Heart left ventricle (tissue), 16 donors: ENCODE data around the gene SLC2A4. TPM values are rescaled to one million over a fixed set of nuclear protein-coding genes. Genes with fewer than 3 reads are reported as not detected.
A peak's percentile ranks its signal among the peaks of the same experiment; 100 is the strongest.

Experiments used
- ATAC-seq, 4 donors: fragments of 200-7000 bp; cut with Tn5 transposase; one replicate each; pipeline ENCODE4 v1.9.1; 2020 to 2022; ENCODE audit warnings: moderate library complexity in 4 of 4, mild to moderate bottlenecking in 3 of 4, moderate number of reproducible peaks in 1 of 4
- DNase-seq, 5 donors: peaks; one replicate each; pipeline ENCODE4 v3.0.0-alpha.2; 2020
- H3K27ac ChIP-seq, 12 donors: fragments of 200-600 bp; sonication (generic) in 4 of 12; one replicate each; pipeline versions ENCODE4 v1.5.0 to v1.8.0; 2016 to 2022; ENCODE audit warnings: mild to moderate bottlenecking in 2 of 12
- H3K27me3 ChIP-seq, 9 donors: fragments of 200-600 bp; sonication (generic) in 2 of 9; one replicate each; pipeline versions ENCODE4 v1.5.1 to v1.8.0; 2016 to 2022; ENCODE audit warnings: mild to moderate bottlenecking in 3 of 9
- H3K36me3 ChIP-seq, 9 donors: fragments of 200-600 bp; sonication (generic) in 2 of 9; one replicate each; pipeline versions ENCODE4 v1.5.0 to v1.8.0; 2018 to 2022; ENCODE audit warnings: mild to moderate bottlenecking in 2 of 9
- H3K4me1 ChIP-seq, 12 donors: fragments of 200-600 bp; sonication (generic) in 4 of 12; one replicate each; pipeline versions ENCODE4 v1.5.0 to v1.8.0; 2016 to 2022; ENCODE audit warnings: mild to moderate bottlenecking in 3 of 12
- H3K4me3 ChIP-seq, 12 donors: fragments of 200-600 bp; sonication (generic) in 4 of 12; one replicate each; pipeline versions ENCODE4 v1.5.0 to v1.8.0; 2017 to 2022; ENCODE audit warnings: mild to moderate bottlenecking in 9 of 12, moderate library complexity in 4 of 12
- H3K9me3 ChIP-seq, 12 donors: fragments of 200-600 bp; sonication (generic) in 4 of 12; one replicate each; pipeline versions ENCODE4 v1.5.0 to v1.8.0; 2016 to 2022; ENCODE audit warnings: mild to moderate bottlenecking in 1 of 12
- CTCF ChIP-seq, 12 donors: fragments of 200-600 bp; sonication (generic) in 4 of 12; IDR thresholded peaks; one replicate each; pipeline versions ENCODE4 v1.5.0 to v1.8.0; 2018 to 2022; ENCODE audit warnings: antibody characterized with exemption in 12 of 12, mild to moderate bottlenecking in 5 of 12
- POLR2A ChIP-seq, 2 donors: fragments of 450-650 bp; IDR thresholded peaks; one replicate each; pipeline ENCODE4 v1.6.1; 2017; ENCODE audit warnings: antibody characterized with exemption in 2 of 2, mild to moderate bottlenecking in 2 of 2, moderate library complexity in 2 of 2
- WGBS, 4 donors: extraction: QIAGEN DNeasy Blood & Tissue Kit in 2 of 4; methylation state at CpG; one replicate each; pipeline versions ENCODE4 v1.1.5 to v1.1.7; 2013 to 2018; 5-methylcytosine and 5-hydroxymethylcytosine counted together
- intact Hi-C, 10 donors: fragments of 100-400 bp; cut with DNase I; formaldehyde crosslinking; loops; one replicate each; pipeline versions ENCODE4 v1.11.1 to v1.14.2; 2022
- polyA plus RNA-seq, 2 donors: library from polyadenylated mRNA; stranded (reverse); fragments of 200-250 nt; gene quantifications; one replicate each; pipeline ENCODE4 v1.2.3, GENCODE V29; 2013
- total RNA-seq, 9 donors: library from RNA; depleted of rRNA in 2 of 9; stranded (reverse); fragments of >200 nt in 2 of 9; fragmentation: NEBNext Ultra II Directional in 3 of 9; extraction: Animal tissue kit (Norgen Biotek cat#: 25700) in 3 of 9; gene quantifications; one replicate each; pipeline versions ENCODE4 v1.1.0 to v1.2.4, GENCODE V29; 2016 to 2023
- donor health status: ischemic (EF 13 %, LVEDD 7.1; RV severe dilation, severe dysfunction).
- donor health status: healthy with polysubstance abuse.
- donor health status: DM: no; HTN: yes; CAD: no.
- donor health status: DM: no; HTN: no; CAD: no.
- donor health status: ischemic (EF 25% LVEDD 6.9; RV normal size, moderate dysfunction).
- donor health status: ischemic (EF 25% LVEDD 5.7; RV mildly dilated, moderate dysfunction).
- donor health status: healthy.
- donor health status: DM: yes; HTN: yes; CAD: no.
- donor health status: ischemic (EF 35%, LVEDD 5.7; RV mildly dilated, moderate dysfunction).
- donor health status: nonischemic (EF 11% LVEDD 7.7; RV severe dilation, severe dysfunction).
- donor health status: DM: yes; HTN: yes; CAD: no.
- donor health status: PGD.
- donor health status: ischemic (EF 29% LVEDD 5.4; RV normal size, mild dysfunction).
- donor health status: nonischemic (EF 23%, LVEDD 6.1; RV moderate dilation, normal function).

SLC2A4 gene
- total and polyA plus RNA-seq, 11 donors: 48.5 to 184 (median 157) TPM

- H3K4me1 ChIP-seq: peaks cover 8 to 46% (median 37%) of the 10 kb centered on the region in 12 donors
- DNase-seq (peak in 1 of 5 donors; percentile 21), ATAC-seq (no peak)
- peaks cover 0 to 38% (median 34%) of the 10 kb centered on the region in 9 donors for H3K36me3 ChIP-seq
- H3K4me3 ChIP-seq: peak overlapping the region; percentile 57 to 100 (median 94)
- H3K27me3 ChIP-seq: no peaks in the 10 kb centered on the region
- no peaks in the 10 kb centered on the region for H3K9me3 ChIP-seq
- H3K27ac ChIP-seq: peak overlapping the region; percentile 96 to 100 (median 99)
- TF ChIP-seq POLR2A (IDR thresholded peaks at IDR 0.05) (no peak), CTCF (IDR thresholded peaks at IDR 0.05) (no peak)
- WGBS, 4 donors: 0 to 2% (median 1%) methylated on average over 12 to 55 of the region's 55 CpGs
- intact Hi-C loops: loop anchor here in 2 of 10 donors (5.0 to 10.0 kb wide), 2 partner anchors 56 to 324 kb away; partner anchors contain the start of genes CD68 (in 1 of the 2) and EIF5A (in 1 of the 2)
These were observed 30.6 kb upstream of the SLC2A4 start for GRCh38 chr17:7250695-7251627.

- Histone ChIP-seq H3K27ac (peak within 1 kb of the TSS; percentile 96 to 100 (median 99)), H3K36me3 (peaks cover 0 to 38% (median 34%) of the 10 kb centered on the region in 9 donors), H3K4me3 (peak within 1 kb of the TSS; percentile 57 to 100 (median 94)), H3K9me3 (no peaks in the 10 kb centered on the region), H3K27me3 (no peaks in the 10 kb centered on the region), H3K4me1 (peaks cover 8 to 46% (median 37%) of the 10 kb centered on the region in 12 donors)
- WGBS, 4 donors: 0 to 2% (median 1%) methylated on average over 17 to 41 of the region's 41 CpGs
- DNase-seq: peak; percentile 98 to 99 (median 98)
- TF ChIP-seq POLR2A (IDR thresholded peaks at IDR 0.05) (peak in 1 of 2 donors; percentile 39), CTCF (IDR thresholded peaks at IDR 0.05) (no peak)
- peak; percentile 92 to 96 (median 95) for ATAC-seq
- intact Hi-C loops: loop anchor here in 5 of 10 donors (1.0 to 10.0 kb wide), 5 partner anchors 12 to 323 kb away; partner anchors contain the start of genes EIF5A (in 3 of the 5), CD68 (in 1 of the 5), PHF23 (in 1 of the 5) and SLC2A4 (in 1 of the 5)
These were observed 29.8 kb upstream of the SLC2A4 start, which contains the start of gene CTDNEP1 for GRCh38 chr17:7251661-7252175. Gene CTDNEP1 (minus strand): TSS chr17:7251734. CDS start chr17:7251296, 438 bp downstream.

- TF ChIP-seq CTCF (IDR thresholded peaks at IDR 0.05): peak in 8 of 12 donors; percentile 26 to 58 (median 40)
- TF ChIP-seq POLR2A (IDR thresholded peaks at IDR 0.05): peak in 1 of 2 donors; percentile 42
- Histone ChIP-seq H3K27ac (peak within 1 kb of the TSS; percentile 96 to 100 (median 99)), H3K9me3 (no peaks in the 10 kb centered on the region), H3K27me3 (no peaks in the 10 kb centered on the region), H3K4me1 (peaks cover 8 to 46% (median 37%) of the 10 kb centered on the region in 12 donors), H3K4me3 (peak within 1 kb of the TSS; percentile 57 to 100 (median 94)), H3K36me3 (peaks cover 0 to 41% (median 34%) of the 10 kb centered on the region in 9 donors)
- intact Hi-C loops: loop anchor here in 5 of 10 donors (1.0 to 10.0 kb wide), 5 partner anchors 13 to 322 kb away; partner anchors contain the start of genes EIF5A (in 3 of the 5), CD68 (in 1 of the 5), PHF23 (in 1 of the 5) and SLC2A4 (in 1 of the 5)
- peak; percentile 95 to 98 (median 96) for DNase-seq
- peak; percentile 72 to 86 (median 82) for ATAC-seq
- WGBS, 4 donors: 1 to 2% (median 1%) methylated on average over 47 to 55 of the region's 55 CpGs
These were observed 29.1 kb upstream of the SLC2A4 start, which contains the start of gene ELP5 for GRCh38 chr17:7252176-7253043. Gene ELP5 (plus strand): TSS chr17:7252215. CDS start chr17:7252551, 336 bp downstream.
